H1 (cell line): ENCODE results near the gene ADAMTS16. TPM values are rescaled to one million over a fixed set of nuclear protein-coding genes. Genes with fewer than 3 reads are reported as not detected.

Source experiments
- CTCF ChIA-PET: fragments of 300-600 bp; sonication (Branson Sonifier 250); formaldehyde crosslinking; loops from one replicate; lab custom pipeline; 2021; ENCODE audit not compliant: partially characterized antibody; lab: Charles Lee
- POLR2A ChIA-PET: fragments of 300-600 bp; sonication (Branson Sonifier 250); formaldehyde crosslinking; loops from one replicate; lab custom pipeline; 2021; ENCODE audit warnings: inconsistent platforms; ENCODE audit not compliant: partially characterized antibody; lab: Charles Lee
- DNase-seq, 2 experiments: peaks; one replicate each; pipeline versions ENCODE4 v3.0.0 to v3.0.0-alpha.2; 2010 to 2022; ENCODE audit warnings: low spot score in 2 of 2, low read depth in 1 of 2, mixed read lengths in 1 of 2
- FAIRE-seq: peaks from 2 replicates; lab custom pipeline; 2011; peaks lifted over from hg19 to GRCh38; lab: Jason Lieb, UNC
- H2AFZ ChIP-seq: 2 replicates; pipeline ENCODE4 v1.8.1; 2012; ENCODE audit warnings: low read length, inconsistent platforms
- H2AK5ac ChIP-seq: 2 replicates; pipeline ENCODE4 v1.6.1; 2013; ENCODE audit warnings: low read depth, low read length
- H2BK120ac ChIP-seq: replicated peaks from 2 replicates; pipeline ENCODE3; 2013; ENCODE audit warnings: low read depth, low read length, inconsistent platforms
- H2BK12ac ChIP-seq: 2 replicates; pipeline ENCODE4 v1.6.1; 2013; ENCODE audit warnings: low read depth, low read length
- H2BK15ac ChIP-seq: 2 replicates; pipeline ENCODE4 v1.6.1; 2013; ENCODE audit warnings: low read length
- H2BK20ac ChIP-seq: 2 replicates; pipeline ENCODE4 v1.6.1; 2013; ENCODE audit warnings: low read length
- H2BK5ac ChIP-seq: 2 replicates; pipeline ENCODE4 v1.6.1; 2013; ENCODE audit warnings: low read depth, low read length
- H3K14ac ChIP-seq: 2 replicates; pipeline ENCODE4 v1.6.1; 2013; ENCODE audit warnings: inconsistent platforms; ENCODE audit not compliant: insufficient read length
- H3K18ac ChIP-seq: 2 replicates; pipeline ENCODE4 v1.6.1; 2013; ENCODE audit warnings: low read length; ENCODE audit errors: extremely low read depth
- H3K23ac ChIP-seq: 2 replicates; pipeline ENCODE4 v1.6.1; 2013; ENCODE audit warnings: inconsistent platforms; ENCODE audit not compliant: insufficient read length
- H3K23me2 ChIP-seq: 2 replicates; pipeline ENCODE4 v1.6.1; 2013; ENCODE audit warnings: low read depth, low read length
- H3K27ac ChIP-seq: 2 replicates; pipeline ENCODE4 v1.6.1; 2011; ENCODE audit warnings: low read depth, low read length, inconsistent platforms
- H3K27me3 ChIP-seq, 4 experiments: replicated peaks in 1 of 4; 1 replicate in 1 of 4; 2 replicates in 3 of 4; pipeline versions ENCODE4 v1.6.1 to v1.8.1; 2011 to 2013; ENCODE audit warnings: low read length in 3 of 4, mild to moderate bottlenecking in 3 of 4, inconsistent platforms in 2 of 4, mixed read lengths in 2 of 4, moderate library complexity in 1 of 4; ENCODE audit not compliant: control insufficient read depth in 3 of 4, insufficient read depth in 3 of 4; ENCODE audit errors: extremely low read depth in 1 of 4
- H3K36me3 ChIP-seq, 4 experiments: 2 replicates each; pipeline versions ENCODE4 v1.6.1 to v1.8.1; 2011 to 2013; ENCODE audit warnings: mild to moderate bottlenecking in 4 of 4, low read length in 3 of 4, moderate library complexity in 2 of 4, control low read depth in 1 of 4, inconsistent platforms in 1 of 4; ENCODE audit not compliant: insufficient read depth in 4 of 4, control insufficient read depth in 2 of 4
- H3K4ac ChIP-seq: replicated peaks from 2 replicates; pipeline ENCODE3; 2013; ENCODE audit warnings: low read length, low read depth, mixed read lengths, inconsistent platforms; ENCODE audit not compliant: insufficient read length
- H3K4me1 ChIP-seq, 4 experiments: replicated peaks in 1 of 4; 1 replicate in 1 of 4; 2 replicates in 3 of 4; pipeline versions ENCODE4 v1.6.1 to v1.8.1; 2011 to 2013; ENCODE audit warnings: low read length in 3 of 4, inconsistent platforms in 2 of 4, mixed read lengths in 1 of 4; ENCODE audit not compliant: insufficient read depth in 4 of 4, control insufficient read depth in 3 of 4
- H3K4me2 ChIP-seq, 2 experiments: 2 replicates each; pipeline versions ENCODE4 v1.6.1 to v1.8.1; 2011 to 2013; ENCODE audit warnings: low read depth in 2 of 2, low read length in 2 of 2, control low read depth in 1 of 2, inconsistent platforms in 1 of 2, mild to moderate bottlenecking in 1 of 2; ENCODE audit not compliant: insufficient read depth in 1 of 2
- H3K4me3 ChIP-seq, 4 experiments: fragments of 200-600, 300-600 bp in 1 of 4; sonication (generic), shearing (Covaris generic), sonication (Bioruptor Twin) in 1 of 4; 2 replicates each; pipeline versions ENCODE4 v1.5.1 to v1.8.1; 2011 to 2016; ENCODE audit warnings: low read length in 4 of 4, low read depth in 3 of 4, control low read depth in 2 of 4, inconsistent platforms in 2 of 4, mild to moderate bottlenecking in 2 of 4, mixed read lengths in 1 of 4, moderate library complexity in 1 of 4; ENCODE audit not compliant: insufficient read depth in 2 of 4; ENCODE audit errors: extremely low read depth in 1 of 4
- H3K56ac ChIP-seq: replicated peaks from 2 replicates; pipeline ENCODE3; 2013; ENCODE audit warnings: low read depth, mild to moderate bottlenecking, mixed read lengths, low read length, inconsistent platforms; ENCODE audit not compliant: insufficient read length
- H3K79me1 ChIP-seq: 2 replicates; pipeline ENCODE4 v1.6.1; 2013; ENCODE audit warnings: low read depth, low read length, control low read depth
- H3K79me2 ChIP-seq, 2 experiments: 2 replicates each; pipeline versions ENCODE4 v1.6.1 to v1.8.1; 2012 to 2013; ENCODE audit warnings: low read length in 2 of 2, mild to moderate bottlenecking in 2 of 2, inconsistent platforms in 1 of 2; ENCODE audit not compliant: insufficient read depth in 2 of 2, control insufficient read depth in 1 of 2
- H3K9ac ChIP-seq, 4 experiments: replicated peaks in 1 of 4; 1 replicate in 1 of 4; 2 replicates in 3 of 4; pipeline versions ENCODE4 v1.6.1 to v1.8.1; 2011 to 2013; ENCODE audit warnings: low read depth in 3 of 4, low read length in 3 of 4, control low read depth in 2 of 4, mild to moderate bottlenecking in 2 of 4, moderate library complexity in 2 of 4, inconsistent platforms in 1 of 4; ENCODE audit errors: extremely low read depth in 1 of 4
- H3K9me3 ChIP-seq, 2 experiments: 2 replicates each; pipeline versions ENCODE4 v1.6.1 to v1.8.1; 2012 to 2013; ENCODE audit warnings: mild to moderate bottlenecking in 2 of 2, moderate library complexity in 2 of 2, control low read depth in 1 of 2, inconsistent platforms in 1 of 2, low read depth in 1 of 2, low read length in 1 of 2, mixed read lengths in 1 of 2; ENCODE audit not compliant: insufficient read depth in 2 of 2
- H4K20me1 ChIP-seq, 2 experiments: replicated peaks in 1 of 2; 2 replicates each; pipeline versions ENCODE3 to v1.8.1; 2011 to 2013; ENCODE audit warnings: inconsistent platforms in 2 of 2, low read length in 2 of 2, mild to moderate bottlenecking in 1 of 2; ENCODE audit not compliant: insufficient read depth in 2 of 2, control insufficient read depth in 1 of 2
- H4K5ac ChIP-seq: 2 replicates; pipeline ENCODE4 v1.6.1; 2013; ENCODE audit warnings: low read length, low read depth, mixed read lengths, inconsistent platforms; ENCODE audit not compliant: insufficient read length
- H4K8ac ChIP-seq: 2 replicates; pipeline ENCODE4 v1.8.0; 2013; ENCODE audit warnings: mild to moderate bottlenecking, moderate library complexity, low read length, inconsistent platforms; ENCODE audit not compliant: insufficient read depth; ENCODE audit errors: extremely low read depth
- H4K91ac ChIP-seq: replicated peaks from 2 replicates; pipeline ENCODE3; 2013; ENCODE audit warnings: low read length, mixed read lengths, inconsistent platforms; ENCODE audit not compliant: insufficient read length
- CEBPB ChIP-seq: IDR thresholded peaks from 2 replicates; pipeline ENCODE4 v1.6.1; 2012; ENCODE audit warnings: low read depth, low read length
- CREB1 ChIP-seq: IDR thresholded peaks from 2 replicates; pipeline ENCODE4 v1.6.1; 2012; ENCODE audit warnings: inconsistent platforms
- HDAC6 ChIP-seq: IDR thresholded peaks from one replicate; pipeline ENCODE4 v1.7.1; 2012; ENCODE audit warnings: low read depth, mild to moderate bottlenecking, inconsistent platforms, low read length, moderate library complexity
- MAFK ChIP-seq: IDR thresholded peaks from 2 replicates; pipeline ENCODE4 v1.6.1; 2012; ENCODE audit warnings: low read depth, mild to moderate bottlenecking, improper control_type of control experiment, low read length
- RNF2 ChIP-seq: fragments of 200-900, 300-1000 bp; sonication (generic); IDR thresholded peaks from 2 replicates; pipeline ENCODE4 v1.7.1; 2016; ENCODE audit warnings: borderline replicate concordance, low read depth, mild to moderate bottlenecking, antibody characterized with exemption, low read length; ENCODE audit not compliant: poor library complexity, severe bottlenecking; ENCODE audit errors: missing control alignments
- TBP ChIP-seq: IDR thresholded peaks from 2 replicates; pipeline ENCODE4 v1.6.1; 2011; ENCODE audit warnings: low read depth, low read length, improper control_type of control experiment
- WGBS, 2 experiments: shearing (Covaris generic) in 1 of 2; methylation state at CpG; one replicate each; pipeline versions ENCODE4 v1.1.6 to v1.1.7; 2013 to 2015; ENCODE audit warnings: low lambda C conversion rate in 2 of 2, mixed read lengths in 2 of 2, inconsistent platforms in 1 of 2, low coverage in 1 of 2, missing lambda C conversion rate in 1 of 2; ENCODE audit not compliant: insufficient replicate concordance in 2 of 2, insufficient coverage in 1 of 2, insufficient read length in 1 of 2; ENCODE audit errors: extremely low coverage in 1 of 2, missing lambda C conversion rate in 1 of 2; 5-methylcytosine and 5-hydroxymethylcytosine counted together
- polyA plus RNA-seq, 7 experiments: library from polyadenylated mRNA; depleted of rRNA in 3 of 7; stranded (reverse) in 5 of 7; unstranded in 2 of 7; fragments of >200 nt in 5 of 7; fragments of 200-250 nt in 2 of 7; gene quantifications; 1 replicate in 5 of 7; 2 replicates in 1 of 7; 4 replicates in 1 of 7; pipeline versions ENCODE4 v1.2.1 to v1.2.3, GENCODE V29; 2011 to 2013; ENCODE audit warnings: missing spikeins in 2 of 7, mixed read lengths in 2 of 7
- total RNA-seq: library from RNA; stranded (reverse); fragmentation: NEBNext Ultra II Directional; extraction: Animal tissue kit (Norgen Biotek cat#: 25700); gene quantifications from 2 replicates; pipeline ENCODE4 v1.2.1, GENCODE V29; 2021

The ADAMTS16 gene
- total and polyA plus RNA-seq, 2 of the 8 experiments (the other 6 are each of a cell fraction or from before 2014, with no cell fraction given) = 3.7 to 16.0 TPM

DNA sequence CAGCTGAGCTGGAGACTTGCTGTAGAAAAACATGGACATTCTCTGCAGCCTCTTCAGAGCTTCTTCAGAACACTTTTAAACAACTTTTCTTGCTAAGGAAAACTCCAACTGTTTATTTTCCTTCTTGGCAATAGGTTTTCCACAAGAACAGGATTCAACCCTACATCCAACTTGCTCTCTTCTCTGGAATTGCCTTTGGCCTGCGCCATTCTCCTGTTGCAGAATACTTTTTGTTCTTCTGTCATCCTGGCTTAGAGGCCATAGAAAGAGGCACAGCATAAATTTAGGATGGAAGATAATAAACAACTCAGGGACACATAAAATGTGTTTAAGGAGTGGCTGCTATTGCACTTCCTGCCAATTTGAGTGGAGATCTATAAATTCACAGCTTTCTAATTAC, 227.6 kb downstream of the ADAMTS16 start:
- no peak overlapping the region for H3K18ac ChIP-seq
- H3K27me3 ChIP-seq = no peaks in the 10 kb centered on the region
- H3K79me1 ChIP-seq = no peaks in the 10 kb centered on the region
- H3K14ac ChIP-seq = no peak overlapping the region
- H3K56ac ChIP-seq = no peak overlapping the region
- H2BK15ac ChIP-seq = no peak overlapping the region
- WGBS, 2 experiments = 86% methylated on average over 1 of the region's 1 CpG; no CpG with 5 or more reads in 1 of the 2 experiments
- no peaks in the 10 kb centered on the region for H3K23me2 ChIP-seq
- DNase-seq = no peak
- H3K9ac ChIP-seq = no peak overlapping the region
- no peak overlapping the region for H3K4me3 ChIP-seq
- no peaks in the 10 kb centered on the region for H4K20me1 ChIP-seq
- no peak overlapping the region for H4K91ac ChIP-seq
- H2BK120ac ChIP-seq = no peak overlapping the region
- H3K27ac ChIP-seq = no peak overlapping the region
- no peak overlapping the region for H2BK12ac ChIP-seq
- H3K9me3 ChIP-seq = no peaks in the 10 kb centered on the region
- H3K4me2 ChIP-seq = no peak overlapping the region
- H2AFZ ChIP-seq = no peak overlapping the region
- H3K79me2 ChIP-seq = no peaks in the 10 kb centered on the region
- H2BK20ac ChIP-seq = no peak overlapping the region
- ChIA-PET CTCF (interaction anchor here (1.9 kb wide), 1 partner anchor 51 kb away, joined by 8 read pairs; no protein-coding TSS in a partner anchor), POLR2A (no interaction called here)
- no peak overlapping the region for H4K5ac ChIP-seq
- no peak for TF ChIP-seq HDAC6
- no peak for TF ChIP-seq CEBPB
- TF ChIP-seq RNF2 = no peak
- no peak for TF ChIP-seq CREB1
- TF ChIP-seq MAFK = no peak
- TF ChIP-seq TBP = no peak
- H4K8ac ChIP-seq = no peak overlapping the region
- no peak overlapping the region for H2BK5ac ChIP-seq
- no peak for FAIRE-seq
- H3K4ac ChIP-seq = no peak overlapping the region
- H2AK5ac ChIP-seq = no peak overlapping the region
- H3K4me1 ChIP-seq = peaks cover 0 to 4% (median 1%) of the 10 kb centered on the region in 4 experiments; a peak in 2 of 7 replicates
- H3K36me3 ChIP-seq = no peaks in the 10 kb centered on the region
- H3K23ac ChIP-seq = no peak overlapping the region
